Gastrocnemius medialis (tissue), 4 donors: ENCODE measurements around the gene LILRB2. TPM values are rescaled to one million over a fixed set of nuclear protein-coding genes. Genes with fewer than 3 reads are reported as not detected.
"Not testable (repeated sequence)": the region's sequence is repeated elsewhere in the genome, so short reads cannot be mapped to it uniquely, and the experiment has no call there.

Source experiments
- ATAC-seq, 2 donors: fragments of 150-250 bp; one replicate each; pipeline ENCODE4 v1.9.1; 2016
- DNase-seq, 2 donors: peaks; one replicate each; pipeline ENCODE4 v3.0.0-alpha.2; 2019
- H3K27ac ChIP-seq, 4 donors: fragments of 200-600 bp; sonication (generic); 1 replicate in 1 of 4; 2 replicates in 3 of 4; pipeline ENCODE4 v1.5.1; 2016 to 2018; ENCODE audit warnings: mild to moderate bottlenecking in 2 of 4, moderate library complexity in 1 of 4
- H3K27me3 ChIP-seq, 3 donors: fragments of 200-600 bp; sonication (generic) in 2 of 3; 1 replicate in 1 of 3; 2 replicates in 2 of 3; pipeline versions ENCODE4 v1.5.1 to v1.6.0; 2016 to 2019; ENCODE audit warnings: mild to moderate bottlenecking in 1 of 3, moderate library complexity in 1 of 3
- H3K36me3 ChIP-seq, 2 donors: fragments of 200-600 bp; sonication (generic) in 1 of 2; one replicate each; pipeline ENCODE4 v1.5.1; 2017 to 2018
- H3K4me1 ChIP-seq, 2 donors: fragments of 200-600 bp; sonication (generic) in 1 of 2; one replicate each; pipeline ENCODE4 v1.5.1; 2016 to 2017; ENCODE audit warnings: mild to moderate bottlenecking in 2 of 2
- H3K4me3 ChIP-seq, 4 donors: fragments of 200-600 bp; sonication (generic) in 3 of 4; 1 replicate in 1 of 4; 2 replicates in 3 of 4; pipeline ENCODE4 v1.5.1; 2016 to 2019; ENCODE audit warnings: mild to moderate bottlenecking in 2 of 4
- H3K9me3 ChIP-seq, 3 donors: fragments of 200-600 bp; sonication (generic) in 2 of 3; 1 replicate in 1 of 3; 2 replicates in 2 of 3; pipeline ENCODE4 v1.5.1; 2016 to 2019
- CTCF ChIP-seq, 5 experiments: fragments of 450-650 bp in 3 of 5; fragments of 200-600 bp in 2 of 5; sonication (generic) in 2 of 5; IDR thresholded peaks in 4 of 5; conservative IDR thresholded peaks in 1 of 5; 1 replicate in 4 of 5; 2 replicates in 1 of 5; pipeline ENCODE4 v1.5.1; 2016 to 2019; ENCODE audit warnings: antibody characterized with exemption in 5 of 5, mild to moderate bottlenecking in 3 of 5, moderate library complexity in 3 of 5
- POLR2A ChIP-seq, 2 donors: fragments of 450-650 bp; IDR thresholded peaks; one replicate each; pipeline ENCODE4 v1.6.1; 2017; ENCODE audit warnings: antibody characterized with exemption in 2 of 2, mild to moderate bottlenecking in 2 of 2, moderate library complexity in 2 of 2
- in situ Hi-C, 4 donors: fragments of 200-750 bp; cut with MboI; loops; one replicate each; pipeline versions ENCODE4 v1.15.0 to v1.8.0; 2017; ENCODE audit warnings: low sequenced_read_pairs in 4 of 4
- intact Hi-C: fragments of 100-400 bp; cut with DNase I; formaldehyde crosslinking; loops from one replicate; pipeline ENCODE4 v1.15.1; 2023; ENCODE audit warnings: low total_unique reads
- total RNA-seq, 4 donors: library from RNA; depleted of rRNA; stranded (reverse); fragments of >200 nt; gene quantifications; one replicate each; pipeline versions ENCODE4 v1.1.0 to v1.2.3, GENCODE V29; 2016

LILRB2 gene
- total RNA-seq, 4 donors from 2014 or later = 0.61 to 1.3 (median 1.2) TPM

- ATAC-seq (no peak), DNase-seq (no peak)
- no peak for TF ChIP-seq CTCF (IDR thresholded peaks at IDR 0.05 in 4 of 5, conservative IDR thresholded peaks at IDR 0.05 in 1 of 5)
- TF ChIP-seq POLR2A (IDR thresholded peaks at IDR 0.05) = no peak
- H3K27ac ChIP-seq = no peak overlapping the region
- no peak overlapping the region for H3K4me3 ChIP-seq
- H3K9me3 ChIP-seq = no peaks in the 10 kb centered on the region
- no peaks in the 10 kb centered on the region for H3K36me3 ChIP-seq
- H3K4me1 ChIP-seq = no peaks in the 10 kb centered on the region
- intact Hi-C loops (no loop called here), in situ Hi-C loops (no loop called here)
- no peaks in the 10 kb centered on the region for H3K27me3 ChIP-seq
Observed at GRCh38 chr19:54273821-54274220, 7.1 kb downstream of the LILRB2 start.

- H3K4me1 ChIP-seq, ATAC-seq, H3K36me3 ChIP-seq, H3K9me3 ChIP-seq, in situ Hi-C loops, H3K27ac ChIP-seq, H3K4me3 ChIP-seq, intact Hi-C loops, H3K27me3 ChIP-seq, DNase-seq: not testable (repeated sequence)
Observed at GRCh38 chr19:54272181-54272580, 8.7 kb downstream of the LILRB2 start.

- not testable (repeated sequence) for H3K27me3 ChIP-seq
Observed at GRCh38 chr19:54271587-54271986, 9.3 kb downstream of the LILRB2 start.

GRCh38 chr19:54271106-54271505 lies 9.8 kb downstream of the LILRB2 start:
- H3K27me3 ChIP-seq = no peaks in the 10 kb centered on the region
- intact Hi-C loops = no loop called here

More at GRCh38 chr19:54271587-54271986, 9.3 kb downstream of the LILRB2 start:
- H3K27ac ChIP-seq, in situ Hi-C loops, DNase-seq, H3K9me3 ChIP-seq, ATAC-seq, intact Hi-C loops, H3K36me3 ChIP-seq, H3K4me3 ChIP-seq, H3K4me1 ChIP-seq: not testable (repeated sequence)

GRCh38 chr19:54268936-54269335 lies 12.0 kb downstream of the LILRB2 start:
- in situ Hi-C loops (no loop called here), intact Hi-C loops (no loop called here)
- DNase-seq (no peak), ATAC-seq (no peak)
- Histone ChIP-seq H3K4me1 (no peaks in the 10 kb centered on the region), H3K36me3 (no peaks in the 10 kb centered on the region), H3K9me3 (no peaks in the 10 kb centered on the region), H3K27ac (no peak overlapping the region), H3K4me3 (no peak overlapping the region), H3K27me3 (no peaks in the 10 kb centered on the region)
- TF ChIP-seq POLR2A (IDR thresholded peaks at IDR 0.05) (no peak), CTCF (IDR thresholded peaks at IDR 0.05 in 4 of 5, conservative IDR thresholded peaks at IDR 0.05 in 1 of 5) (no peak)

More at GRCh38 chr19:54271106-54271505, 9.8 kb downstream of the LILRB2 start:
- Histone ChIP-seq H3K36me3 (no peaks in the 10 kb centered on the region), H3K4me3 (no peak overlapping the region), H3K27ac (no peak overlapping the region), H3K4me1 (no peaks in the 10 kb centered on the region), H3K9me3 (no peaks in the 10 kb centered on the region)
- DNase-seq = peak in 1 of 2 donors; percentile 28
- in situ Hi-C loops = no loop called here
- TF ChIP-seq POLR2A (IDR thresholded peaks at IDR 0.05) = no peak
- no peak for TF ChIP-seq CTCF (IDR thresholded peaks at IDR 0.05 in 4 of 5, conservative IDR thresholded peaks at IDR 0.05 in 1 of 5)
- no peak for ATAC-seq

GRCh38 chr19:54266133-54266532 lies 14.8 kb downstream of the LILRB2 start:
- DNase-seq (no peak), ATAC-seq (no peak)
- TF ChIP-seq CTCF (IDR thresholded peaks at IDR 0.05 in 4 of 5, conservative IDR thresholded peaks at IDR 0.05 in 1 of 5) (peak in 3 of 5 experiments; percentile 24 to 49 (median 26)), POLR2A (IDR thresholded peaks at IDR 0.05) (no peak)
- Histone ChIP-seq H3K27ac (no peak overlapping the region), H3K27me3 (no peaks in the 10 kb centered on the region), H3K4me1 (no peaks in the 10 kb centered on the region), H3K9me3 (no peaks in the 10 kb centered on the region), H3K36me3 (no peaks in the 10 kb centered on the region), H3K4me3 (no peak overlapping the region)
- in situ Hi-C loops (no loop called here), intact Hi-C loops (no loop called here)
